HEK293T (cell line): ENCODE measurements around the gene FAM72D.
"Not testable (repeated sequence)": the region's sequence is repeated elsewhere in the genome, so short reads cannot be mapped to it uniquely, and the experiment has no call there.

ENCODE experiments used
- FOXM1 ChIP-seq: fragments of 450-650 bp; IDR thresholded peaks from 2 replicates; pipeline ENCODE4 v1.6.1; 2017; ENCODE audit warnings: mild to moderate bottlenecking, borderline replicate concordance
- TF ChIP-seq, protein P1 (sequence below): fragments of 450-650 bp; IDR thresholded peaks from 2 replicates; pipeline ENCODE4 v1.6.1; 2016

DNA sequence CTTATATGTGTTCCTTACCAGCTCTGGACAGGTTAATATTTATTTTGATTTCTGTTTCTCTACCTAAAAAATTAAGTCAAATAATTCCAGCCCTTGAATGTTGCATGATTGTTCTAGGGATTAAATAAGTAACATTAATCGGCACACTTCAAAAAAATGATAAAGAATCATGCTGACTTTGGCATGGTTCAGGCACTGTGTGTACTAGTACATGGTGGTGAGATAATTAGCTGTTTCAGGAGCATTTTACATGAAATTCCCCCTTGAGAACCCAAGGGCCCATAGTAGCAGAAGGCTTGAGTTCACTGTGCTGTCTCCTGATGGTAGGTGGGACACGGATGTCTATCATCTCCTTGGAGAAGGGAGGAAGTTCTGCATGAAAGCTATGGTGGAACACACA lies 44.8 kb downstream of the FAM72D start:
- TF ChIP-seq, protein P1, sequence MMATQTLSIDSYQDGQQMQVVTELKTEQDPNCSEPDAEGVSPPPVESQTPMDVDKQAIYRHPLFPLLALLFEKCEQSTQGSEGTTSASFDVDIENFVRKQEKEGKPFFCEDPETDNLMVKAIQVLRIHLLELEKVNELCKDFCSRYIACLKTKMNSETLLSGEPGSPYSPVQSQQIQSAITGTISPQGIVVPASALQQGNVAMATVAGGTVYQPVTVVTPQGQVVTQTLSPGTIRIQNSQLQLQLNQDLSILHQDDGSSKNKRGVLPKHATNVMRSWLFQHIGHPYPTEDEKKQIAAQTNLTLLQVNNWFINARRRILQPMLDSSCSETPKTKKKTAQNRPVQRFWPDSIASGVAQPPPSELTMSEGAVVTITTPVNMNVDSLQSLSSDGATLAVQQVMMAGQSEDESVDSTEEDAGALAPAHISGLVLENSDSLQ: not testable (repeated sequence)
- not testable (repeated sequence) for TF ChIP-seq FOXM1
